H1 (cell line): ENCODE measurements around the gene ITPK1. TPM values are rescaled to one million over a fixed set of nuclear protein-coding genes. Genes with fewer than 3 reads are reported as not detected.

Source experiments
- CTCF ChIA-PET: fragments of 300-600 bp; sonication (Branson Sonifier 250); formaldehyde crosslinking; loops from one replicate; lab custom pipeline; 2021; ENCODE audit not compliant: partially characterized antibody; lab: Charles Lee
- POLR2A ChIA-PET: fragments of 300-600 bp; sonication (Branson Sonifier 250); formaldehyde crosslinking; loops from one replicate; lab custom pipeline; 2021; ENCODE audit warnings: inconsistent platforms; ENCODE audit not compliant: partially characterized antibody; lab: Charles Lee
- DNase-seq, 2 experiments: peaks; one replicate each; pipeline versions ENCODE4 v3.0.0 to v3.0.0-alpha.2; 2010 to 2022; ENCODE audit warnings: low spot score in 2 of 2, low read depth in 1 of 2, mixed read lengths in 1 of 2
- FAIRE-seq: peaks from 2 replicates; lab custom pipeline; 2011; peaks lifted over from hg19 to GRCh38; lab: Jason Lieb, UNC
- H2AFZ ChIP-seq: 2 replicates; pipeline ENCODE4 v1.8.1; 2012; ENCODE audit warnings: low read length, inconsistent platforms
- H2AK5ac ChIP-seq: 2 replicates; pipeline ENCODE4 v1.6.1; 2013; ENCODE audit warnings: low read depth, low read length
- H2BK120ac ChIP-seq: replicated peaks from 2 replicates; pipeline ENCODE3; 2013; ENCODE audit warnings: low read depth, low read length, inconsistent platforms
- H2BK12ac ChIP-seq: 2 replicates; pipeline ENCODE4 v1.6.1; 2013; ENCODE audit warnings: low read depth, low read length
- H2BK15ac ChIP-seq: 2 replicates; pipeline ENCODE4 v1.6.1; 2013; ENCODE audit warnings: low read length
- H2BK20ac ChIP-seq: 2 replicates; pipeline ENCODE4 v1.6.1; 2013; ENCODE audit warnings: low read length
- H2BK5ac ChIP-seq: 2 replicates; pipeline ENCODE4 v1.6.1; 2013; ENCODE audit warnings: low read depth, low read length
- H3K14ac ChIP-seq: 2 replicates; pipeline ENCODE4 v1.6.1; 2013; ENCODE audit warnings: inconsistent platforms; ENCODE audit not compliant: insufficient read length
- H3K18ac ChIP-seq: 2 replicates; pipeline ENCODE4 v1.6.1; 2013; ENCODE audit warnings: low read length; ENCODE audit errors: extremely low read depth
- H3K23ac ChIP-seq: 2 replicates; pipeline ENCODE4 v1.6.1; 2013; ENCODE audit warnings: inconsistent platforms; ENCODE audit not compliant: insufficient read length
- H3K23me2 ChIP-seq: 2 replicates; pipeline ENCODE4 v1.6.1; 2013; ENCODE audit warnings: low read depth, low read length
- H3K27ac ChIP-seq: 2 replicates; pipeline ENCODE4 v1.6.1; 2011; ENCODE audit warnings: low read depth, low read length, inconsistent platforms
- H3K27me3 ChIP-seq, 4 experiments: replicated peaks in 1 of 4; 1 replicate in 1 of 4; 2 replicates in 3 of 4; pipeline versions ENCODE4 v1.6.1 to v1.8.1; 2011 to 2013; ENCODE audit warnings: low read length in 3 of 4, mild to moderate bottlenecking in 3 of 4, inconsistent platforms in 2 of 4, mixed read lengths in 2 of 4, moderate library complexity in 1 of 4; ENCODE audit not compliant: control insufficient read depth in 3 of 4, insufficient read depth in 3 of 4; ENCODE audit errors: extremely low read depth in 1 of 4
- H3K36me3 ChIP-seq, 4 experiments: 2 replicates each; pipeline versions ENCODE4 v1.6.1 to v1.8.1; 2011 to 2013; ENCODE audit warnings: mild to moderate bottlenecking in 4 of 4, low read length in 3 of 4, moderate library complexity in 2 of 4, control low read depth in 1 of 4, inconsistent platforms in 1 of 4; ENCODE audit not compliant: insufficient read depth in 4 of 4, control insufficient read depth in 2 of 4
- H3K4ac ChIP-seq: replicated peaks from 2 replicates; pipeline ENCODE3; 2013; ENCODE audit warnings: low read length, low read depth, mixed read lengths, inconsistent platforms; ENCODE audit not compliant: insufficient read length
- H3K4me1 ChIP-seq, 4 experiments: replicated peaks in 1 of 4; 1 replicate in 1 of 4; 2 replicates in 3 of 4; pipeline versions ENCODE4 v1.6.1 to v1.8.1; 2011 to 2013; ENCODE audit warnings: low read length in 3 of 4, inconsistent platforms in 2 of 4, mixed read lengths in 1 of 4; ENCODE audit not compliant: insufficient read depth in 4 of 4, control insufficient read depth in 3 of 4
- H3K4me2 ChIP-seq, 2 experiments: 2 replicates each; pipeline versions ENCODE4 v1.6.1 to v1.8.1; 2011 to 2013; ENCODE audit warnings: low read depth in 2 of 2, low read length in 2 of 2, control low read depth in 1 of 2, inconsistent platforms in 1 of 2, mild to moderate bottlenecking in 1 of 2; ENCODE audit not compliant: insufficient read depth in 1 of 2
- H3K4me3 ChIP-seq, 4 experiments: fragments of 200-600, 300-600 bp in 1 of 4; sonication (generic), shearing (Covaris generic), sonication (Bioruptor Twin) in 1 of 4; 2 replicates each; pipeline versions ENCODE4 v1.5.1 to v1.8.1; 2011 to 2016; ENCODE audit warnings: low read length in 4 of 4, low read depth in 3 of 4, control low read depth in 2 of 4, inconsistent platforms in 2 of 4, mild to moderate bottlenecking in 2 of 4, mixed read lengths in 1 of 4, moderate library complexity in 1 of 4; ENCODE audit not compliant: insufficient read depth in 2 of 4; ENCODE audit errors: extremely low read depth in 1 of 4
- H3K56ac ChIP-seq: replicated peaks from 2 replicates; pipeline ENCODE3; 2013; ENCODE audit warnings: low read depth, mild to moderate bottlenecking, mixed read lengths, low read length, inconsistent platforms; ENCODE audit not compliant: insufficient read length
- H3K79me1 ChIP-seq: 2 replicates; pipeline ENCODE4 v1.6.1; 2013; ENCODE audit warnings: low read depth, low read length, control low read depth
- H3K79me2 ChIP-seq, 2 experiments: 2 replicates each; pipeline versions ENCODE4 v1.6.1 to v1.8.1; 2012 to 2013; ENCODE audit warnings: low read length in 2 of 2, mild to moderate bottlenecking in 2 of 2, inconsistent platforms in 1 of 2; ENCODE audit not compliant: insufficient read depth in 2 of 2, control insufficient read depth in 1 of 2
- H3K9ac ChIP-seq, 4 experiments: replicated peaks in 1 of 4; 1 replicate in 1 of 4; 2 replicates in 3 of 4; pipeline versions ENCODE4 v1.6.1 to v1.8.1; 2011 to 2013; ENCODE audit warnings: low read depth in 3 of 4, low read length in 3 of 4, control low read depth in 2 of 4, mild to moderate bottlenecking in 2 of 4, moderate library complexity in 2 of 4, inconsistent platforms in 1 of 4; ENCODE audit errors: extremely low read depth in 1 of 4
- H3K9me3 ChIP-seq, 2 experiments: 2 replicates each; pipeline versions ENCODE4 v1.6.1 to v1.8.1; 2012 to 2013; ENCODE audit warnings: mild to moderate bottlenecking in 2 of 2, moderate library complexity in 2 of 2, control low read depth in 1 of 2, inconsistent platforms in 1 of 2, low read depth in 1 of 2, low read length in 1 of 2, mixed read lengths in 1 of 2; ENCODE audit not compliant: insufficient read depth in 2 of 2
- H4K20me1 ChIP-seq, 2 experiments: replicated peaks in 1 of 2; 2 replicates each; pipeline versions ENCODE3 to v1.8.1; 2011 to 2013; ENCODE audit warnings: inconsistent platforms in 2 of 2, low read length in 2 of 2, mild to moderate bottlenecking in 1 of 2; ENCODE audit not compliant: insufficient read depth in 2 of 2, control insufficient read depth in 1 of 2
- H4K5ac ChIP-seq: 2 replicates; pipeline ENCODE4 v1.6.1; 2013; ENCODE audit warnings: low read length, low read depth, mixed read lengths, inconsistent platforms; ENCODE audit not compliant: insufficient read length
- H4K8ac ChIP-seq: 2 replicates; pipeline ENCODE4 v1.8.0; 2013; ENCODE audit warnings: mild to moderate bottlenecking, moderate library complexity, low read length, inconsistent platforms; ENCODE audit not compliant: insufficient read depth; ENCODE audit errors: extremely low read depth
- H4K91ac ChIP-seq: replicated peaks from 2 replicates; pipeline ENCODE3; 2013; ENCODE audit warnings: low read length, mixed read lengths, inconsistent platforms; ENCODE audit not compliant: insufficient read length
- BCL11A ChIP-seq, 2 experiments: IDR thresholded peaks; one replicate each; pipeline ENCODE4 v1.6.1; 2011; ENCODE audit warnings: low read depth in 2 of 2, low read length in 2 of 2, mild to moderate bottlenecking in 2 of 2
- CHD2 ChIP-seq: IDR thresholded peaks from 2 replicates; pipeline ENCODE4 v1.6.1; 2012; ENCODE audit warnings: low read length, improper control_type of control experiment
- JUN ChIP-seq: IDR thresholded peaks from 2 replicates; pipeline ENCODE4 v1.6.1; 2011; ENCODE audit warnings: low read depth, mild to moderate bottlenecking, improper control_type of control experiment, low read length
- NRF1 ChIP-seq: IDR thresholded peaks from 2 replicates; pipeline ENCODE4 v1.6.1; 2011; ENCODE audit warnings: mild to moderate bottlenecking, low read depth, low read length, improper control_type of control experiment
- POLR2A ChIP-seq, 2 experiments: IDR thresholded peaks; 1 replicate in 1 of 2; 2 replicates in 1 of 2; pipeline ENCODE4 v1.6.1; 2011; ENCODE audit warnings: low read depth in 2 of 2, low read length in 2 of 2, mild to moderate bottlenecking in 2 of 2; ENCODE audit errors: control extremely low read depth in 1 of 2
- POU5F1 ChIP-seq: IDR thresholded peaks from 2 replicates; pipeline ENCODE4 v1.6.1; 2011; ENCODE audit warnings: low read depth, mild to moderate bottlenecking, low read length, moderate library complexity
- ZNF274 ChIP-seq: IDR thresholded peaks from 2 replicates; pipeline ENCODE4 v1.7.0; 2012; ENCODE audit warnings: low read length, borderline replicate concordance; ENCODE audit errors: extremely low read depth
- WGBS, 2 experiments: shearing (Covaris generic) in 1 of 2; methylation state at CpG; one replicate each; pipeline versions ENCODE4 v1.1.6 to v1.1.7; 2013 to 2015; ENCODE audit warnings: low lambda C conversion rate in 2 of 2, mixed read lengths in 2 of 2, inconsistent platforms in 1 of 2, low coverage in 1 of 2, missing lambda C conversion rate in 1 of 2; ENCODE audit not compliant: insufficient replicate concordance in 2 of 2, insufficient coverage in 1 of 2, insufficient read length in 1 of 2; ENCODE audit errors: extremely low coverage in 1 of 2, missing lambda C conversion rate in 1 of 2; 5-methylcytosine and 5-hydroxymethylcytosine counted together
- polyA plus RNA-seq, 7 experiments: library from polyadenylated mRNA; depleted of rRNA in 3 of 7; stranded (reverse) in 5 of 7; unstranded in 2 of 7; fragments of >200 nt in 5 of 7; fragments of 200-250 nt in 2 of 7; gene quantifications; 1 replicate in 5 of 7; 2 replicates in 1 of 7; 4 replicates in 1 of 7; pipeline versions ENCODE4 v1.2.1 to v1.2.3, GENCODE V29; 2011 to 2013; ENCODE audit warnings: missing spikeins in 2 of 7, mixed read lengths in 2 of 7
- total RNA-seq: library from RNA; stranded (reverse); fragmentation: NEBNext Ultra II Directional; extraction: Animal tissue kit (Norgen Biotek cat#: 25700); gene quantifications from 2 replicates; pipeline ENCODE4 v1.2.1, GENCODE V29; 2021

Gene ITPK1
- total and polyA plus RNA-seq, 2 of the 8 experiments (the other 6 are each of a cell fraction or from before 2014, with no cell fraction given): 108 to 143 TPM

- H3K9me3 ChIP-seq: no peaks in the 10 kb centered on the region
- no peak overlapping the region for H2BK20ac ChIP-seq
- no peaks in the 10 kb centered on the region for H3K23me2 ChIP-seq
- no peak overlapping the region for H3K4me2 ChIP-seq
- H3K79me2 ChIP-seq: no peaks in the 10 kb centered on the region
- H2BK5ac ChIP-seq: no peak overlapping the region
- no peak overlapping the region for H2AK5ac ChIP-seq
- no peak overlapping the region for H3K14ac ChIP-seq
- no peak overlapping the region for H2BK12ac ChIP-seq
- FAIRE-seq (no peak), DNase-seq (no peak)
- TF ChIP-seq JUN: no peak
- TF ChIP-seq CHD2: no peak
- TF ChIP-seq ZNF274: no peak
- no peak for TF ChIP-seq NRF1
- TF ChIP-seq POU5F1: no peak
- no peak for TF ChIP-seq POLR2A (IDR thresholded peaks at IDR 0.05; ENCODE audit: control extremely low read depth in 1 of 2, low read depth in 2 of 2, low read length in 2 of 2)
- no peak for TF ChIP-seq BCL11A (IDR thresholded peaks at IDR 0.05; ENCODE audit: low read depth in 2 of 2, low read length in 2 of 2)
- ChIA-PET CTCF (interaction anchor here (0.6 to 7.8 kb wide), 6 partner anchors 12 to 190 kb away, joined by 3 to 68 read pairs (median 17); partner anchors contain the start of gene ITPK1), POLR2A (interaction anchor here (0.8 kb wide), 1 partner anchor 189 kb away, joined by 4 read pairs; no protein-coding TSS in a partner anchor)
- H3K36me3 ChIP-seq: no peaks in the 10 kb centered on the region
- no peak overlapping the region for H3K4ac ChIP-seq
- no peaks in the 10 kb centered on the region for H3K79me1 ChIP-seq
- H3K4me3 ChIP-seq: no peak overlapping the region
- no peaks in the 10 kb centered on the region for H4K20me1 ChIP-seq
- no peak overlapping the region for H2BK15ac ChIP-seq
- H3K27me3 ChIP-seq: no peaks in the 10 kb centered on the region
- H3K27ac ChIP-seq: no peak overlapping the region
- H3K18ac ChIP-seq: no peak overlapping the region
- H4K5ac ChIP-seq: no peak overlapping the region
- H3K4me1 ChIP-seq: no peaks in the 10 kb centered on the region
- H2BK120ac ChIP-seq: no peak overlapping the region
- 75% methylated on average over 13 of the region's 13 CpGs; no CpG with 5 or more reads in 1 of the 2 experiments for WGBS, 2 experiments
- no peak overlapping the region for H3K23ac ChIP-seq
- no peak overlapping the region for H2AFZ ChIP-seq
- no peak overlapping the region for H4K91ac ChIP-seq
- H3K9ac ChIP-seq: no peak overlapping the region
- no peak overlapping the region for H3K56ac ChIP-seq
- H4K8ac ChIP-seq: no peak overlapping the region; the same call in 1 of the 2 replicates
Observed at GRCh38 chr14:93142854-93143652, 27.3 kb upstream of the ITPK1 start.
